Stimulated activated CD8-positive, alpha-beta memory T cell treated with anti-CD3 and anti-CD28 coated beads, Interleukin-15, amount 100 ng/mL, for 48 hours (primary cell): Measurements from ENCODE around the gene NID1.

Source experiments
- DNase-seq, 2 donors: peaks; one replicate each; pipeline ENCODE4 v3.0.0-alpha.2; 2020; ENCODE audit warnings: low read depth in 2 of 2

Gene NID1

DNA sequence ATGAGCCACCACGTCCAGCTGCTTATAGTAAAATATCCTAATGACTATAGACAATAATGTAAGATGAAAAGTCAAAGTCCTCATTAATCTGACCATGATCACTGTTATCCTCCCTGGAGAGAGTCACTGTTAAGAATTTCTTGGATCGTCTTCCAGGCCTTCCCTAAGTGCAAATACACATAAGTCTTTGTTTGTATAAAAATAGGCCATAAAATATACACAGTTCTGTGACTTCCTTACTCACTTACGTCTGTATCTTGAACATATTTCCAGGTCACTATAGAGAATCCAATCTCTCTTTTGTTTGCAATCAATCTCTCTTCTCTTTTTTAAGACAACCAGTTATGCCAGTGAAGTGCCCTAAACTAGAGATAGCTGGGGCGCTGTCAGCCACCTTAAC is 109.1 kb downstream of the NID1 start:
- DNase-seq, result no peak

- peak in 1 of 2 donors; percentile 15 for DNase-seq
Observed at GRCh38 chr1:235954306-235955283, 110.3 kb downstream of the NID1 start.

DNA sequence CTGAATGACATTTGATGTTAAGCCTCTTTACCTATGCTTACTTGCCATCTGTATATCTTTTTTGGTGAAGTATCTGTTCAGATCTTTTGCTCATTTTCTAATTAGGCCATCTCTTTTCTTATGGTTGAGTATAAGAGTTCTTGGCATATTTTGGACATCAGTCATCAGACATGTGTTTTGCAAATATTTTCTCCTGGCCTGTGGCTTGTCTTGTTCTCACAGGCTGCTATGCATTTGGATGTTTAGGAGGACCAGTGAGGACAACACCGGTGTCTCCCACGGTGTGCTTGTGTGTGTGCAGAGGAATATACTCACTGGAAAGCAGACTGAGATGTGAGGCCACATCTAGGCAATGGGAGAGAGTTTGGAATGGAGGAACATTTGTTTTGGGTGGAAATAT is 111.1 kb downstream of the NID1 start:
- DNase-seq, result no peak

- peak in 1 of 2 donors; percentile 32 for DNase-seq
Observed at GRCh38 chr1:235952950-235953615, 111.8 kb downstream of the NID1 start.

DNA sequence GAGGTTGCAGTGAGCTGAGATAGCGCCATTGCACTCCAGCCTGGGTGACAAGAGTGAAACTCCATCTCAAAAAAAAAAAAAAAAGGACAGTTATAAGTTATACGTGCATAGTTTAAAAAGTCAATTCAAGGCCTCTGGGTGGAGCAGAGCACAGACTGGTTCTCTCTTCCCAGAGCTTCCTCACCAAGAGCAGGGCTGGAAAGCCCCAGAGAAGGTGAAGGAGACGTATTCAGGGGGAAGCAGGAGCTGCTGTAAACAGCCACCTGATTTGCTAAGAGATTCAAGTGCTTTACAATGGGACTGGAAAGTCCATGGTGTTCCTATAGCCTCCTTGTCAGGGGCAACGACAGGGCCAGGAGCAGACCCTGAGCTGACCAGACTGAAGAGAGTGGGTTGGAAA is 113.2 kb downstream of the NID1 start:
- no peak for DNase-seq

DNA sequence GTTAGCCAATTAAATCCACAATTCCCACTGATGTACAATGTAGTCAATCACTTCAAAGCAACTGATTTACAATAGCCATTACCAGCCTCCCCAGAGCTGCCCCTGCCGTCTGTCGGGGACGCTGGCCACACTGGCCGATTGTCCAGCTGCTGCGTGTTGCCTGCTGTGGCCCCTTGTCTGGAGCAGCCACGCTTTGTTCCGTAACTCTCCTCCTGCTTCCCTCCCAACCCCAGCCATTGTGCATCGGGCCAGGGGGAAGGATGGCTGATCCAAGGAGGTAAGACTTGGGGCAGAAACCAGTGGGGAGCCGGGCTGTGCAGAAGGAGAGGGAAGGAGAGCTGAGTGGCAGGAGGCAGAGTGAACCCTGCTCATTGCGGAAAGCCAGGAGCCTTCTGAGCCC is 114.6 kb downstream of the NID1 start:
- no peak for DNase-seq

GRCh38 chr1:235948774-235949427 is 116.0 kb downstream of the NID1 start:
- DNase-seq, result no peak

GRCh38 chr1:235947989-235948388 is 116.9 kb downstream of the NID1 start:
- DNase-seq, result no peak

GRCh38 chr1:235946571-235946981 is 118.3 kb downstream of the NID1 start:
- DNase-seq, result no peak

DNA sequence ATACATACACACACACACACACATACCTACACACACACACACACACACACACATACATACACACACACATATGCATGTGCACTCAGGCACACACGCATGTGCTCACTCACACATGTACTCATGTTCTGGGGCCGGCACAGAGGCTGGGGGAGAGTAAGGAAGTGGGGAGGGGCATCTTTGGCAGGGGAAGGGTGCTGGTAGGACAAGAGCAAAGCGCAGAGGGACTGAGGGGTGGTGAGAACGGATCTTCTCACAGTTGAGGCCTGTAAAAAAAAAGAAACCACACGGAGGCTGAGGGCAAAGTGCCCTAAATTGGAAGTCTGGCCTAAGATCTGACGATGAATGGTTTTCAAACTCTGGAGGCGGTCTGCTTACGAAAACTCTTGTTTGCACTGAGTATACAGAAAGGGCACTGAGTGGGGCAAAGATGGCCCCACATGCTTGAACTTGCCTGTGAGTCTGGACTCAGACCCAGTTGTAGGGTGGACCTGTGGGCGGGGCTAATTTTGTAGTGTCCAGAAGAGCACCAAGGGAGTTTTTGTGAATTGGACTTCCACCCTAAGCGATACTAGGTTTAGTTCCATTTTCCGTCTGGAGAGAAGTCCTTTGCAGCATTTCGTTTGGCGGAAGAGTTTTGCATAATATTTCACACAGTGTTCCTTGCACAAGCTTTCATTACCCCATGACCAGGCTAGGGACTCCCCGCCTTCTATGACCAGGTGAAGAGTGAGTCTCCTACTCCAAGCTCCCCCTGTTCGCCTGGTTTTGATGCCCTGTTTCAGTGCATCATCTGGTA is 118.9 kb downstream of the NID1 start:
- DNase-seq, result no peak

DNA sequence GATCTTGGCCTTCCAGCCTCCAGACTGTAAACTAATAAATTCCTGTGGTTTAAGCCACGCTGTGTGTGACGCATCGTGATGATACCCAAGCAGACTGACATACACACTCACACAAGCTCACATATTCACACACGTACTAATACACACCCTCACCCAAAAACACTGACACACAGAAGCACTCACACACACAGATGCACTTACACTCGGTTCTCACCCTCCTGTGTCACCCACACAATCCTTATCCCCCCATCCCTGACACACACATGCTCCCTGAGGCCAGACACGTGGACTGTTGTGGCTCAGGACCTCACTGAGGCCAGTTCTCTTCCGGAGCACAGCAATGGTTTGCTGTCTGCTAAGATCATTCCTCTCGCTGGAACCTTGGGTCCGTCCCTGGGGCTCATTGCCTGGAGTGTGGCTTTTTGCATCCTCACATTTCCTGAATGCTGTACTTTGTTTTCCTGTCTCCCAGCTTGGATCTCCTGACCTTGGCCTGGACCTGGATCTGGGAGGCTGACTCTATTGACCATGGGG is 121.2 kb downstream of the NID1 start:
- DNase-seq, result no peak

DNA sequence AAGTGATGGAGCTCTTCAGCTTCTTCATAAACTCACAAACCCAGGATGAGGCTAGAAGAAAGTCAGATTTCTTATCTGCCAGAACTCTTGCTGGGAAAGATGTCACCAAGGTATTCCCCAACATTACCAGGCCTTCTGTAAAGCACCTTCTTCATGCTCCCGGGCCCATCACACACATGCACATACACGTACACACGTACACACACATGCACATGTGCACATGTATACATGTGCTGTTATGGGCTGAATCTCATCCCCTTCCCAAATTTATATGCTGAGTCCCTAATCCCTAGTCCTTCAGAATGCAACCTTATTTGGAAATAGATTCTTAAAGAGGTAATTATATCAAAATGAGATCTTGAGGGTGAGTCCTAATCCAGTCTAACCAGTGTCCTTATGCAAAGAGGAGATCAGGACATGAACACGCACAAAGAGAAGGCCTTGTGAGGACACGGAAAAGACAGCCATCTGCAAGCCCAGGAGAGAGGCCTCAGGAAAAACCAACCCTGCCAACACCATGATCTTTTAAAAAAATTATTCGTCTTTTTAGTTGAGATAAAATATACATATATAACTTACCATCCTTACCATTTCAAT is 121.8 kb downstream of the NID1 start:
- no peak for DNase-seq

GRCh38 chr1:235942625-235942934 is 122.3 kb downstream of the NID1 start:
- no peak for DNase-seq

- DNase-seq, result no peak
Observed at GRCh38 chr1:235941876-235942624, 122.8 kb downstream of the NID1 start.

- DNase-seq, result no peak
Observed at GRCh38 chr1:235940285-235940684, 124.6 kb downstream of the NID1 start.

GRCh38 chr1:235939480-235939775 is 125.5 kb downstream of the NID1 start:
- DNase-seq, result no peak

GRCh38 chr1:235938709-235939479 is 126.0 kb downstream of the NID1 start:
- no peak for DNase-seq

DNA sequence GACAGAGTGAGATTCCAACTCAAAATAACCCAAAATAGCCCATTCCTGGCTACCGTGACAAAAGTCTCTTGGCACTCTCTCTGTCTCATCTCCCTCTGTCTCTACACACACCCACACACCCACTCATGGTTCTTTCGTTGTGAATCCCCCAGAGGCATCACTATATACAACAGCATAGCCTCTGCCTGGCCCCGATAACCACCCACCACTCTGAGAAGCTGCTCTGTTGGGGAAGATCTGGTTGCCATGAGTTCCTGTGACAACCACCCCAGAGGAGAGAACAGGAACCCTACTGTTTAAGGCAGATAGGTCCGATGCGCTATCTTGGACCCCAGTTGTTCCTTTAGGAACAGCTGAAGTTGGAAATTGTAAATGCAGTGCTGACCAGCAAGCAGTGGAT is 127.8 kb downstream of the NID1 start:
- DNase-seq, result peak in 1 of 2 donors; percentile 8

DNA sequence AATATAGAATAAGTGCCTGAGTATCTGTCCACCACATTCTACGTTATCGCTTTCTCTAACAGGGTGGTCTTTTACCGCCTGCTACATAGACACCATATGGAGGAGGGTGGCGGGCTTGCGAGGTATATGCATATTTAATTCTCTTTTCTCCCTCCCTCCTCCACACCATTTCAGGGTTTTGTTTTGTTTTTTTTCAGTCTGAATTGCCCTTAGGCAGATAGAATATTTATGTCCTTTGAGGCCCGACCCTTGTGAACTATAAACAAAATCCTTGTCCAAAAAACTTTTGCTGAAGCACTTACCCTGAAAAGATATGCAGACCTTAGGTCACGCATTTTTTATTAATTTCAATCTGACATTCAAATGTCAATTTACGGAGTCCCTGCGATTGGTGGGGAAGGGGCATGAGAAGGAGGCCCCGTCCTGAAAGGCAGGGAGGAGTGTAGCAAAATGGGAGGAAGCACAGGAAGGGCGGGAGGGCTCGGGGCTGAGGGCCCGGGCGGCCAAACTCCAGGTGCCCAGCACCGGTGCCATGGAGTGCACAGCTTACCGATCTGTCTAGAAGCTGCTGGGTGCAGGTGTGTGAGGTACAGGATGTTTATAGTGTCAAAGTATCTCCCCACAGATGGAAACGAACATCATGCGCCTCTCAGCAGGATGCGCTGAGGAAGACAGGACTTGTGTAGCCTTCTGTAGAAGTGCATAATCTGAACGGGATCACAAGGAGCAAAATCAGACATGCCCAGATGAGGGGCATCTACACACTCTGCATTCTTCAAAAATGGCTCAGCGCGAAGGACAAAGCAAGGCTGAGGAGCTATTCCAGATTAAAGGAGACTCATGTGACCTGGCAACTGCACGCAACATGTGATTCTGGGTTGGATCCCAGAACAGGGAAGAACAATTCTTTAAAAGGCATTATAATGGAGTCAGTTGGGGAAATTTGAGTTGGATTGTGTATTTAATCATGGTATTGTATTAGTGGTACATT is 129.4 kb downstream of the NID1 start:
- no peak for DNase-seq
